Left ventricle myocardium superior (tissue), 1 donor: ENCODE results near the gene DAAM2. TPM values are rescaled to one million over a fixed set of nuclear protein-coding genes. Genes with fewer than 3 reads are reported as not detected.
A peak's percentile ranks its signal among the peaks of the same experiment; 100 is the strongest.

Source experiments
- ATAC-seq: fragments of 200-7000 bp; cut with Tn5 transposase; one replicate; pipeline ENCODE4 v1.9.1; 2020; ENCODE audit warnings: mild to moderate bottlenecking, moderate library complexity
- DNase-seq: peaks from one replicate; pipeline ENCODE4 v3.0.0-alpha.2; 2020
- intact Hi-C: fragments of 100-400 bp; cut with micrococcal nuclease; formaldehyde crosslinking; loops from one replicate; pipeline ENCODE4 v1.11.0; 2022
- total RNA-seq: library from RNA; stranded (reverse); fragmentation: NEBNext Ultra II Directional; extraction: Animal tissue kit (Norgen Biotek cat#: 25700); gene quantifications from one replicate; pipeline ENCODE4 v1.2.1, GENCODE V29; 2021
- donor health status: DM: no; HTN: yes; CAD: no; lungs with severe emphysema.

Gene DAAM2
- total RNA-seq, 1 donor from 2014 or later: 16.1 TPM

DNA sequence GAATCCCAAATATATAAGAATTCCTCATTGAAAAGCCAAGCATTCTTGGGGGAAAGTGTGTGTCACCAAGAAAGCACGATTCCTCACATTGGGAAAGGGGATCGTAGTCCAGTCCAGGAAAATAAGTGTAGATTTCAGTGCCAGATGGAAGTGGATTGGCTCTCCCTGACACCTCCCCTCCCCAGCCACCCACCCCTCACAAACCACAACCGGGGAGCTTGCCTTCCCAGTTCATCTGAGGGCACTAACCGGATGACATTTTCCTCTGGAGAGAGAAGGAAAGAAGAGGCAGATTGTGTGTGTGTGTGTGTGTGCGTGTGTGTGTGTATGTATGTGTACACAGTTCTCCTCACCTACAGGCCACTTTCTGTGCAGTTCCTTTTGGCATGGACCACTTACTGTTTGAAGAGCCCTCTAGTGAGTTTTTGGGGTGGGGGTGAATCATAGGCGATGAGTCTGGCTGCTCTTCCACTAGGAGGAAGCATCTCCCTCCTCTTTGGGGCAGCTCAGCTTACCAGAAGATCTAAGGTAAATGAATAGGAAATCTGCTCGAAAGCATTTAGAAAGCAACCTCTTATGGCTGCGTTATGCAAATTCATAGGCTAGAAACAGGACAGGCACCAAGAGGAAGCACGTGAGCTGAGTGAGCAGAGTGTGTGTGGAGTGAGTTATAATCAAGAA lies 20.8 kb downstream of the DAAM2 start:
- DNase-seq (no peak), ATAC-seq (peak; percentile 49)
- intact Hi-C loops: no loop called here

DNA sequence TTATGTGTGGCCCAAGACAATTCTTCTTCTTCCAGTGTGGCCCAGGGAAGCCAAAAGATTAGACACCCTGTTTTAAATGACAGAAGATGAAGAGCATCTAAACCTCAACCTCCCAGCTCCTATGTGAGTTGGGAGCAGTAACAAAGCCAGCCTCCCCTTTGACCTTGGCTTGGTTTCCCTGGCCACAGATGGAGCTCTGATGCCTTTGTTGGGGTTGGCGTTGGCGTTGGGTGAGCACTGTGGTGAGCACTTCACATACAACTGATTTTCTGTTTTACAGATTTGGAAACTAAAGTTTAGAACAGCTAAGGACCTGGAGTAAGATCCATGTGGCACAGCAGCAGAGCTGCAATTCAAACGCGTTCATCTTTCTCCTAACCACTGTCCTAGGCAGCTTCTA lies 22.1 kb downstream of the DAAM2 start:
- ATAC-seq: no peak

DNA sequence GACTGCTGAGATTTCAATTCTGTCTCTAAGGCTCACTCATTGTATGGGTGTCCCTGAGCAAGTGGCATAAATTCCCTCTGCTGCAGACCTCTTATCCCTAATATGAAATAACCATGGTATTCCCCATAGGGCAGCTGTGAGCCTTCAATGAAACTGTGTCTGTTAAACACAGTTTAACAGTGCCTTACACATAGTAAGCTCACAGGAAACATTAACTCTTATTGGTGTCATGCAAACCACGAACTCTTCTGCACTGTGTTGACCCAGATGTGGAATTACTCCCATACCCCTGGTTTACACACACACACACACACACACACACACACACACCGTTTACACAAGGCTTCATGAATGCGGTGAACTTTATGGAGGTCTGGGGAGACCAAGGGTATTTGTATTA lies 23.2 kb downstream of the DAAM2 start:
- ATAC-seq: no peak
- intact Hi-C loops: no loop called here
- no peak for DNase-seq

More for the DNA sequence above, 22.1 kb downstream of the DAAM2 start:
- no peak for DNase-seq
- intact Hi-C loops: no loop called here

DNA sequence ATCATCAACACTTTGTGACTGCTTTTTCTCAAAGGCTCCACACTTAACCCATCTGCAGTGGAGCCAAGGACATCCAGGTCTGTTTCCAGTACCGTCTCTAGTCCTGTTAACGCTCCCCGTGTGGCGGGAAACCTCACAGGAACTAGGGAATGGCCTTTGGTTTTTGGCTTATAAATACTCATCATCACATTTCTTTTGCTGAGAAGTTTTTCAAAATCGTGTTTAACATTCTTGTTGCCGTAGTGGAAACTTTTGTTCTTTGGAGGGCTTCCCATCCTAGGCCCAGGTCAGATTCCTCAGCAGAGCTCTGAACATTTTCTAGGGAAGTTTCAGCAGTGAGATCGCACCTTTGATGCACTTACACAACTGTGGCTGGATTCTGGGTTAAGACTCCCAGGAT lies 24.6 kb downstream of the DAAM2 start:
- ATAC-seq: no peak
- intact Hi-C loops: no loop called here
- no peak for DNase-seq

DNA sequence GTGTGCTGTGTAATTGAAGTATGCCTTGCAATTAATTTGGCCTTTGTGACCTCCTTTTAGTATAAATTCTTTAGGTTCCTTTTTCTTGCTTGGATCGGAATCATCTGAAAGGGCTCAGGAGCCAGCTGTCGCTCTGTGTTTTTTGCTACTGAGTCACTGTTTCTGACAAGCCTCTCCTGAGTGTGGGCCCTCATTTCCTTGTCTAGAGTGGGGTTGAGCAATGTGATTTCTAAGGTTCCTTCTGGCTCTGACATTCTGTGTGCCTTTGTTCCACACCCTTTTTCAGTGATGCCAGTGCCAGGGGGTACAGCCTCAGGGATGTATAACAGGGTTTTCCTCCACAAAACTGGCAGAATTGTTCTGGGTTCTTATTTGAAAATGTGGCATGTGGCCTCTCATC lies 26.5 kb downstream of the DAAM2 start:
- intact Hi-C loops: no loop called here
- ATAC-seq: no peak
- no peak for DNase-seq

DNA sequence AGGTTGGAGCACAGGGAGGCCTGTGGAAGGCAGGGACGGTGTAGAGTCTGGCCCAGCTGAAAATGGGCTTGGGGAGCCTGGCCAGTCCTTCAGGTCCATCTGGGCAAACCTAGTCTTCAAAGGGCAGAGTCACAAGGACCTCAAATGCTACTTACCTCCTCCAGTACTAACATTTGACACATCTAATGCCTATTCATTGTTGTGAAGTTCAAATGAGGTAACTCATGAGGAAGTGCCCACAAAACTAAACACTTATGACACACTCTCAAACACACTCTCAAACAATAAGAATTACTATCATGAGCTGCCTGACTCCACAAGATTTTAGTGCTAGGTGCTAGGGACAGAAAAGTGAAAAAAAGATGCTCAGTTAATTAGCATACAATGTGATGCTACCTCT lies 27.1 kb downstream of the DAAM2 start:
- intact Hi-C loops: no loop called here
- DNase-seq: no peak
- no peak for ATAC-seq

DNA sequence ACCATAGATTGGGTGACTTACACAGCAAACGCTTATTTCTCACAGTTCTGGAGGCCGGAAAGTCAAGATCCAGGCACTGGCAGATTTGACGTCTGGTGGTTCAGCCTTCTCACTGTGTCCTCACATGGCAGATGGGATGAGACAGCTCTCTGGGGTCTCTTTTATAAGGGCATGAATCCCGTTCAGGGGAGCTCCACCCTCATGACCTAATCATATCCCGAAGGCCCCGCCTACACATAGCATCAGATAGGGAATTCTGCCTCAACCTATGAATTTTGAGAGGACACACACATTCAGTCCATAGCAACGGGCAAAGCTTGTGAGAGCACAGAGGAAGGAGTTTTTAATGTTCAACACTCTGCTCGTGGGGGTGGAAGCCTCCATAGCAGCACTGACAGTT lies 27.5 kb downstream of the DAAM2 start:
- ATAC-seq: no peak
- no peak for DNase-seq
- intact Hi-C loops: no loop called here

DNA sequence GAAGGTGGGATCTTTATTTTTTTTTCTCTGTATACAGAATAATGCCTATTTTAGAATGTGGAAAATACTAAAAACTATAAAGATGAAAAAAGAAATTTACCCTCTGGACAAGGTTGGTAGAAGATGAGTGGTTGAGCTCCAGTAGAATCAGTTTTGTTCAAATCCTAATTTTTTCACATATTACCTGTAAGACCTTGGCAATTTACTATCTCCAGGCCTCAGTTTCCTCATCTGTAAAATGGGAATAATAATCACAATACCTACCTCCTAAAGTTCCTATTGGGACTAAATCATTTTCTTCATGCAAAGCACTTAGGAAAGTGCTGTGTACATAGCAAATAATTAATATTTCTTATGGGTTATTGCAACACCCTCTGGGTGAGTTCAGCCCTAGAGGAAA lies 28.4 kb downstream of the DAAM2 start:
- ATAC-seq: no peak
- no peak for DNase-seq
- intact Hi-C loops: no loop called here

DNA sequence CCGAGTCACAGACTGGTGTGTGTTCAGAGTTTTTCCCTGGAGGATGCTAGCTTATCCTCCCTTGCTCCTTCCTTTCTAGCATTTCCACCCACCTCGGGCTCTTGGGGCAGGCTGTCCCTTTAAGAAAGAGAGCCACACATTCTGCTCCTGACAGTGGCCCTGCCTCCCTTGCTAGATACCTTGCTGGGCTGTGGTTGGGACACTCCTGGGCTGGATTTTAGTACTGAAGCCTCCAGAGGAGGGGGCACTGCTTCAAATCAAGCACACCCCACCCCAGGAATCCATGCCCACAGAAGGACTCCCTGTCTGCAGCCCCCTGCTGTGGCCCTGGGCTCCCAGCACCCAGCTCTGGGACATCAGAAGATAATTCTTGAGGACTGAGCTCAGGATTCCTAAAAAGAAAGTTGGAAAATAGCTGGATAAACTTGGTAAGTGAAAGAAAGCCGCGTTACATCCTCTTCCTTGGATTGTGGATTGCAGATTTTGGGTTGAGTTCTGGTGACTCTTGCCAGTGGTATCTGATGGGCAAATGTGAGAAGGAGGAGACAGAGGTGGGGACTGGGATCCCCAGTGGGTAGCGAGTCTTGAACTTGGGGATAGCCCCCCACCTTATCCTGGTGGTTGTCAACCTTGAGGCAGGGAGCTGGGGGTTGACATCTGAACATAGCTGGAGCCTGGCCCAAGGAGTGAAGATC lies 29.0 kb downstream of the DAAM2 start:
- DNase-seq (no peak), ATAC-seq (peak; percentile 38)
- intact Hi-C loops: no loop called here

DNA sequence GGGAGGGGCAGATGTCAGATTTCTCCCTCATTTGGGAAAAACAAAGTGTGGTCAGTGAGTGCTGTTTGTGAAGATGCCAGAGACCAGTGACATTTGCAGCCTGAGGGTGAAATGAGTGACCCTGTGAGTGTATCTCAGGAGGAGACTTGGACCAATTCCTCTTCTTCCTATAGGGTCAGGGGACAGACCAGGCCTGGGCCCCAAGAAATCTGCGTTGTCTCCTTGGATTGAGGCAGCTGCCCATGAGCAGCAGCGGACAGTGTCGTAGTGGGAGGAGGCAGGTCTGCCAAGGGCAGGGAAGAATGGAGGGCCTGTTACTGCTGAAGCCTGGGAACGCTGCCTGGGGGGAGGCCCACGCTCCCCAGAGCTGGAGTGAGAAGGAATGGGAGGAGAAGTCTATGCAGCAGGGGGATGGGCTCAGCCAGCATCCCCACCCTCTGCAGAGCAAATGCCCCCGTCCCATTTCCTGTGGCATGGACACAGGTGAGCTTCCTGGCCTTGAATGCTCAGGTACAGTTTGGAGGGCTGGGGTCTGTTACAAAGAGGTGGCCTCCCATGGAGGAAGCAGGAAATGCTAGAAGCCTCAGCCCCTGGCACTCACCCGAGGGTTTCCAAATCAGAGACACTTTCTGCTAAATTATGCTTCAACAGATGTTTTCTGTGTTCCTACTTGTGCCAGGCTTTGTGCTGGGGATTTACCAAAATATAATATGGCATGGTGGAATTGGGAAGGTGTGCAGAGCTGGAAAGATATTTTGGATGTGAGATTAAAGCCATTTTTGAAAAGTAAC lies 29.8 kb downstream of the DAAM2 start:
- ATAC-seq: peak; percentile 74
- DNase-seq: peak; percentile 79
- intact Hi-C loops: no loop called here

DNA sequence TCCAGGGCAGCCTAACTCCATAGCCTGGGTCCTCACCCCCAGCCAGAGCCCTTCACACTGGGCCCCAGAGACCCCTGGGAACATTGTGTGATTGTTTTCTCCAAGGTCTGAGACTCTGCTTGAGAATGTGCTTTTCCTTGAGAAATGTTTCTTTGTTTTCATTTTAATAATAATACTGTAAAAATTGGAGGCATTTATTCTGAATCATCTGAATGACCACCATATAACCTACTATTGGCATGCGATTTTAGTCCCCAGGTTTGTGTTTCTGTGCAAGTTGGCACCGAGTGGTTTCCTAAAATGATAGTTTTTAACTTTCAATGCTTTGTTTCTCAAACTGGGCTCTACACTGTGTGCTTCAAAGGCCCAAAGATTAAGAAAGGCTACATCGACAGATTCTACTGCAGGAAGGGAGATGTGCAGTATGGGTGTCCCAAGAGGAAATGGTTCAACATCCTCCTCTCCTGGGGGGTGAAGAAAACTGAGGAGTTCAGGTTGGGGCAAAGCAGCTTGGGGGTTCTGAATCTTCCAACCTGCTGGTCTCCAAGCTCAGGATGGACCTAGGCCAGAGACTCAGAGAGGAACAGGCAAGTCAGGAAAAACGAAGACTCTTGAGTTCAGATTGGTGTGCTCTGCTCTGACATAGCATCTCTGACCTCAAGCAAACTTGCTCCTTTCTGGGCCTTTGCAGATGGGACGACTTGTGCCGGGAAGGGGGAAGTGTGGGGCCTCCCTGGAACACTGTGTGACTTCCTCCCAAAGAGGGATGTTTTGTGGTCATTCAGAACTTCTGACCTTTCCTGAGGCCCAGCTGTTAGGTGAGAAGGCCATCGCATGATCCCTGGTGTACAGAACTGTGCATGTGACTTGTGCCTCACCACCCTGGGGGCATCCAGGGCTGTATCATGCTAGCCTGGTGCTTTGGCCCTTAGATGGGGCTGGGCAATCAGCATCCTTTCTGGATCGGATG lies 31.0 kb downstream of the DAAM2 start:
- intact Hi-C loops: no loop called here
- DNase-seq (peak; percentile 64), ATAC-seq (peak; percentile 75)

DNA sequence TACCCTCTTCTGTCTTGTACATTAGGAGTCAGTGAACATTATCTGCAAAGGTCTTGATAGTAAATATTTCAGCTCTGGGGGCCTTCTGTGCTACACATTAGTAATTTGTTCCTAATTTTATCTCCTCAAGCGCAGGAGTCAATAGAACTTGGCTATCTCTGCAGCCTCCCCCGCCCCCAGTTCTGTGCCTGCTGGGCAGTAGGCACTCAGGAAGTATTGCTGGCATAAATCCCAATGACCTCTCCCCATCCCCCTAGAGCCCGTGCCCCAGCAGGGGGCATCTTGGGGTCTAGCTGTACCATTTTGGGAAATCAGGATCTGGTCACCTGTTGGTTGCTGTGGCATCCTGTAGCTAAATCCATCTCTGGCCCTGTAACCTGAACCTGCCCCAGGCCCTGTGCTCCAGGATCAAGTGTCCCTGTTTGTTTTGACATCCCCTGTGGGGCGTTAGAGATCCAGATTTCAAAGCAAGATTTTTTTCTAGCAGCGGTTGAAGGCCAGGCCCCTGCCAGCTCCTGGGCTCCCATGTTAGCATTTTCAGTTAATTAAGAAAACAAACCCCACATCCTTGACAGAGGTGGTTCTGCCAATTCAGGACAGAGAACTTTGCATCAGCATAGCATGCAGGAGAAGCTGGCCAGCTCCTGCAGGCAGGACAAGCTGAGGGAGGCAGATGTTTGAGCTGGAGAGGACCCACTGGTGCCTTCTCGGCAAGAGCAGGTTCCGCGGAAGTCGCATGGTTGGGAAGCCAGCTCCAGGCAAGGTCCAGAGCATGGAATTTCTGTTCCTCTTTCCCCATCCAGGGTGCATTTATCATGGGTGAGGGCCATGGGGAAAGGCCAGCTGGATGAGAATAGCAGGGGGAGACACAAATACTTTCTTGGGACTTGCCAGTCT lies 32.1 kb downstream of the DAAM2 start:
- no peak for DNase-seq
- ATAC-seq: no peak
- intact Hi-C loops: no loop called here

DNA sequence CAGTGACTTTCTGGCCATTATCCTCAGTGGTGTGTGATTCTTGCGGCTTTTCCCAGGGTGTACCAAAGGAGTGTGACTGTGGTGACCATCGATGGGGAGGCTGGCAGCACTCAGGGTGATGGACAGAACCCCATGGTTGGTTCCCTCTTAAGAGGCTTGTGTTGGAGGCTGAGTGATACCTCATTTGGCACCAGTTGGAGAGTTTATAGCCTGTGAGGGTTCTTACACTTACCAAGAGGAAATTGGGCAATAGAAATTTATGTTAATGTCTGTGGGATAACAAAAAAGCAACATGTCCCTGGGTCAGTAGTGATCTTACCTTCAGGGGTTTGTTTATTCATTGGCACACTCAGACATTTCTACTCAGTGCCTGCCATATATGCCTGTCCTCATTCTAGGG lies 37.2 kb downstream of the DAAM2 start:
- no peak for ATAC-seq
- intact Hi-C loops: no loop called here
- no peak for DNase-seq

DNA sequence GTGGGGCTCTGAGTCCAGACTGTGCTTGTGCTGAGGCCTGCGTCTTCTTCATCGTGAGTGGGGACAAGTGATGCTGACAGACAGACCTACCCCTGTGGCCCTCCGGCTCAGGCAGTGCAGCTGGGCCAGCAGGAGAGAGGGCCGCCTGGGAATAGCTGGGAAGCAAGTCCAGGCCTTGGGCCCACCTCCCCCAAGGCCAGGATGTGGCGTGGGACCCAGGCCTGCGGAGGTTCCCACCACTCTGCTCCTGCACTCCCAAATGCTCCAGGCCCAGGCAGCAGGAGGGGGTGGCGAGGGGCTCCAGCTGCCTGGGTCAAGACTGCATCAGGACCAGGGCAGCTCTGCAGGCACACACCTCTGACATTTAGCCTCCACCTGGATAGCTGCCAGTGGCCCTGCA lies 38.3 kb downstream of the DAAM2 start:
- ATAC-seq: peak; percentile 78
- DNase-seq: peak; percentile 71
- intact Hi-C loops: no loop called here

DNA sequence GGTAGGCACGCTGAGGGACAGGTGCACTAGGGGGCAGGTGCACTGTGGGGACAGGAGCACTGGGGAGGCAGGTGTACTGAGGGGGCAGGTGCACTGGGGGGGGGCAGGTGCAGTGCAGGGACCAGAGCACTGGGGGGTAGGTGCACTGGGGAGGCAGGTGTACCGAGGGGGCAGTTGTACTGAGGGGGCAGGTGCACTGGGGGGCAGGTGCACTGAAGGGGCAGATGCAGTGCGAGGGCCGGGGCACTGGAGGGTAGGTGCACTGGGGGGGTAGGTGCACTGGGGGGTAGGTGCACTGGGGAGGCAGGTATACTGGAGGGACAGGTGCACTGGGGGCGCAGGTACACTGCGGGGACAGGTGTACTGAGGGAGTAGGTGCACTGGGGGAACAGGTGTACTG lies 39.5 kb downstream of the DAAM2 start:
- DNase-seq (no peak), ATAC-seq (no peak)
- intact Hi-C loops: no loop called here

DNA sequence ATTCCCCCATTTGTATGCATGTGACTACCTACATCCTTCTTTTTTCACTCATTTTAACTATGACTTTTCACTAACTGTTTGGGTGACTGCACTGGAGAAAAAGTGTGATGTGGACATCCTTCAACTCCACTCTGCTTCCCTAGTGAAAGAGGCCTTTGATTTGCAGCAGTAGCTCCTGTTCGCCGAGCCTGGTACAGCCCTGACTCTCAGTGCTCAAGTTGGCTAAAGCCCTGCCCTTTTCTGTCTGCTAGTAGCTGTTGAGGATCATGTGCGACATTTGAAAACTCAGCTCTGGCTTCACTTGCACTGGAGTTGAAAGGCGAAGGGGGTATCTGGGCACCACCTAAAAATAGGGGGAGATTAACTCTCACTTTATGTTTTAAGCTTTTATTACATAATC lies 42.1 kb downstream of the DAAM2 start:
- ATAC-seq: no peak
- no peak for DNase-seq
- intact Hi-C loops: no loop called here

DNA sequence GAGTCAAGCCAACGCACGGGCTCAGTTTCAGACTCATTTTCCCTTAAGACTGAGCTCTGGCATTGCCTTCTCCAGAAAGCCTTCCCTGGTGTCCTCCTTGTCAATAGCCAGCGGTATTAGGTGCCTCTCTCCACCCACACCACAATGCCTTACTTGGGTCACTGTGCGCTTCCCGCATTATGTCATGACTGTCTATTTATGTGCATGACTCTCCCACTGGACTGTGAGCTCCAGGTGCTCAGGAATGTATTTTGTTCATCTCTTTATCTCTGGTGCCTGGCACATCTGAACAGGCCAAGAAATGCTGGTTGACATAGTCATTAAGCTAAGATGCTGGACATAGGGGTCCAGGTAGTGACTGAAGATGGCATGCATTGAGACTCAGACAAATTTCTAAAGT lies 42.7 kb downstream of the DAAM2 start:
- ATAC-seq (no peak), DNase-seq (no peak)
- intact Hi-C loops: no loop called here

DNA sequence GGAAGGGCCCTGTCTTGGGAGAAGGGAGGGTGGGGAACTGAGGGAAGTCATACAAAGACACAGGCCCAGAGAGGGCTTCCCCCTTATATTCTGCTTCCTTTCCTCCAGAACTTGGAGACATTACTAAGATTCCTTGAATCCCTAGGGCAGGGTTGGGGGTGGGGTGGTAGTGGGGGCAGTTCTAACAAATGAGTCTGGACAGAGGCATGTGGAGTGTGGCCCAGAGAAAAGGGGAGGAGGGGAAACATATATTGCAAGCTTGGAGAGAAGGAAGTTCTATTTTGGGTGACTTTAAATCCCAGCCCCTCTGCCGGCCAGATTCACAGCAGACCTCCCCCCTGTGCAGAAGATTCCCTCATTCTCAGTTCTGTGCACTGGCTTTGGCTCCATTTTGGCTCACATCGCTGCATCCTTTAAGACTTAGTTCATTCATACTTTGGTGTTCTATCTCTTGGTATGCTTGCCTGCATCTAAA lies 43.7 kb downstream of the DAAM2 start:
- DNase-seq (no peak), ATAC-seq (peak; percentile 40)
- intact Hi-C loops: no loop called here
